ENCODE data around the gene PRKG1.
"Not testable (repeated sequence)": the region's sequence is repeated elsewhere in the genome, so short reads cannot be mapped to it uniquely, and the experiment has no call there.

The PRKG1 gene

GRCh38 chr10:51341745-51342144, 267.5 kb downstream of the PRKG1 start:
- DNase-seq: peak in 1 of 2 donors; percentile 2

GRCh38 chr10:51342381-51342780, 268.1 kb downstream of the PRKG1 start:
- no peak for DNase-seq

GRCh38 chr10:51343391-51343790, 269.1 kb downstream of the PRKG1 start:
- DNase-seq: no peak

- no peak for DNase-seq
Measured at GRCh38 chr10:51344371-51344770, 270.1 kb downstream of the PRKG1 start.

GRCh38 chr10:51348622-51349021, 274.3 kb downstream of the PRKG1 start:
- DNase-seq: no peak

- no peak for DNase-seq
Measured at GRCh38 chr10:51357170-51357569, 282.9 kb downstream of the PRKG1 start.

GRCh38 chr10:51358227-51358626, 283.9 kb downstream of the PRKG1 start:
- DNase-seq: no peak

- no peak for DNase-seq
Measured at GRCh38 chr10:51363415-51363814, 289.1 kb downstream of the PRKG1 start.

GRCh38 chr10:51364674-51365073, 290.4 kb downstream of the PRKG1 start:
- no peak for DNase-seq

- no peak for DNase-seq
Measured at GRCh38 chr10:51366044-51366443, 291.8 kb downstream of the PRKG1 start.

- DNase-seq: no peak
Measured at GRCh38 chr10:51367127-51367526, 292.8 kb downstream of the PRKG1 start.

GRCh38 chr10:51367694-51368093, 293.4 kb downstream of the PRKG1 start:
- no peak for DNase-seq

GRCh38 chr10:51368943-51369342, 294.7 kb downstream of the PRKG1 start:
- DNase-seq: no peak

GRCh38 chr10:51369903-51370302, 295.6 kb downstream of the PRKG1 start:
- no peak for DNase-seq

- DNase-seq: no peak
Measured at GRCh38 chr10:51371743-51372142, 297.5 kb downstream of the PRKG1 start.

GRCh38 chr10:51375790-51376189, 301.5 kb downstream of the PRKG1 start:
- DNase-seq: no peak

- no peak for DNase-seq
Measured at GRCh38 chr10:51377070-51377931, 303.0 kb downstream of the PRKG1 start.

GRCh38 chr10:51377932-51378599, 303.8 kb downstream of the PRKG1 start:
- no peak for DNase-seq

- no peak for DNase-seq
Measured at GRCh38 chr10:51382181-51382580, 307.9 kb downstream of the PRKG1 start.

GRCh38 chr10:51384971-51385370, 310.7 kb downstream of the PRKG1 start:
- no peak for DNase-seq

GRCh38 chr10:51386248-51386885, 312.1 kb downstream of the PRKG1 start:
- no peak for DNase-seq

- peak in 1 of 2 donors; percentile 24 for DNase-seq
Measured at GRCh38 chr10:51389415-51390321, 315.4 kb downstream of the PRKG1 start.

- not testable (repeated sequence) for DNase-seq
Measured at GRCh38 chr10:51393006-51393405, 318.7 kb downstream of the PRKG1 start.
